ENCODE results near the gene MED12L.
A peak's percentile ranks its signal among the peaks of the same experiment; 100 is the strongest.
"Not testable (repeated sequence)": the region's sequence is repeated elsewhere in the genome, so short reads cannot be mapped to it uniquely, and the experiment has no call there.

MED12L gene

GRCh38 chr3:151209654-151210053, 124.2 kb downstream of the MED12L start:
- no peak for DNase-seq (ENCODE audit: low spot score)

- DNase-seq (ENCODE audit: low spot score) = no peak
Measured at GRCh38 chr3:151210676-151211381, 125.4 kb downstream of the MED12L start.

GRCh38 chr3:151213151-151213550, 127.7 kb downstream of the MED12L start:
- no peak for DNase-seq (ENCODE audit: low spot score)

GRCh38 chr3:151213881-151214280, 128.4 kb downstream of the MED12L start:
- no peak for DNase-seq (ENCODE audit: low spot score)

GRCh38 chr3:151214459-151214858, 129.0 kb downstream of the MED12L start:
- DNase-seq (ENCODE audit: low spot score) = no peak

GRCh38 chr3:151216641-151217607, 131.5 kb downstream of the MED12L start:
- DNase-seq (ENCODE audit: low spot score) = peak; percentile 8

- peak; percentile 16 for DNase-seq (ENCODE audit: low spot score)
Measured at GRCh38 chr3:151218136-151218535, 132.7 kb downstream of the MED12L start.

GRCh38 chr3:151219056-151219455, 133.6 kb downstream of the MED12L start:
- DNase-seq (ENCODE audit: low spot score) = no peak

- DNase-seq (ENCODE audit: low spot score) = no peak
Measured at GRCh38 chr3:151224268-151224866, 138.9 kb downstream of the MED12L start.

GRCh38 chr3:151225040-151225975, 139.8 kb downstream of the MED12L start:
- DNase-seq (ENCODE audit: low spot score) = no peak

- DNase-seq (ENCODE audit: low spot score) = no peak
Measured at GRCh38 chr3:151226088-151226563, 140.7 kb downstream of the MED12L start.

GRCh38 chr3:151226825-151227224, 141.4 kb downstream of the MED12L start:
- no peak for DNase-seq (ENCODE audit: low spot score)

- peak; percentile 8 for DNase-seq (ENCODE audit: low spot score)
Measured at GRCh38 chr3:151227266-151227806, 141.9 kb downstream of the MED12L start.

- peak; percentile 91 for DNase-seq (ENCODE audit: low spot score)
Measured at GRCh38 chr3:151227807-151228665, 142.6 kb downstream of the MED12L start.

- peak; percentile 4 for DNase-seq (ENCODE audit: low spot score)
Measured at GRCh38 chr3:151228666-151229040, 143.2 kb downstream of the MED12L start.

- peak; percentile 16 for DNase-seq (ENCODE audit: low spot score)
Measured at GRCh38 chr3:151230646-151231045, 145.2 kb downstream of the MED12L start.

GRCh38 chr3:151232403-151232802, 146.9 kb downstream of the MED12L start:
- DNase-seq (ENCODE audit: low spot score) = not testable (repeated sequence)

- no peak for DNase-seq (ENCODE audit: low spot score)
Measured at GRCh38 chr3:151232991-151233390, 147.5 kb downstream of the MED12L start.

GRCh38 chr3:151234825-151235224, 149.4 kb downstream of the MED12L start:
- DNase-seq (ENCODE audit: low spot score) = no peak

- no peak for DNase-seq (ENCODE audit: low spot score)
Measured at GRCh38 chr3:151236316-151236715, 150.9 kb downstream of the MED12L start.
